K562 (cell line): ENCODE results near the gene KLF4. TPM values are rescaled to one million over a fixed set of nuclear protein-coding genes. Genes with fewer than 3 reads are reported as not detected.

Source experiments
- ATAC-seq: fragments of 200-7000 bp; cut with Tn5 transposase; 3 replicates; pipeline ENCODE4 v1.9.1; 2020; ENCODE audit warnings: moderate library complexity
- BruUV-seq: library from RNA; stranded (reverse); fragments of 400-500 nt; replicated peaks from 2 replicates; lab custom pipeline; 2021; lab: Mats Ljungman, UMichigan
- CTCF ChIA-PET: fragments of 300-600 bp; formaldehyde crosslinking; extraction: SDS; loops from one replicate; lab custom pipeline; 2021; ENCODE audit warnings: low intra/inter-chr PET ratio; lab: Yijun Ruan, JAX
- POLR2A ChIA-PET: fragments of 300-600, 350-650 bp; sonication (Branson Sonifier 250); formaldehyde crosslinking; extraction: SDS; loops from one replicate; lab custom pipeline; 2021; ENCODE audit warnings: antibody characterized with exemption, inconsistent platforms; lab: Yijun Ruan, JAX
- DNase-seq, 4 experiments: peaks; one replicate each; pipeline versions ENCODE4 v3.0.0 to v3.0.0-alpha.2; 2011 to 2018; ENCODE audit warnings: low spot score in 3 of 4, mixed read lengths in 3 of 4; ENCODE audit errors: extremely low read depth in 1 of 4
- FAIRE-seq: peaks from 2 replicates; lab custom pipeline; 2011; peaks lifted over from hg19 to GRCh38; lab: Jason Lieb, UNC
- H2AFZ ChIP-seq: 2 replicates; pipeline ENCODE4 v1.6.0; 2011; ENCODE audit warnings: low read depth, low read length, control low read depth, inconsistent platforms
- H3K27ac ChIP-seq: fragments of 200-600 bp; 3 replicates; pipeline ENCODE4 v1.8.0; 2011; ENCODE audit warnings: low read depth, mild to moderate bottlenecking, control low read depth, inconsistent platforms, low read length, moderate library complexity, mixed read lengths; ENCODE audit errors: extremely low read depth
- H3K27me3 ChIP-seq, 2 experiments: fragments of 300-600 bp in 1 of 2; 2 replicates in 1 of 2; 3 replicates in 1 of 2; pipeline versions ENCODE4 v1.6.0 to v1.8.0; 2011; ENCODE audit warnings: inconsistent platforms in 2 of 2, low read length in 2 of 2, mild to moderate bottlenecking in 1 of 2, mixed read lengths in 1 of 2, moderate library complexity in 1 of 2; ENCODE audit not compliant: control insufficient read depth in 2 of 2, insufficient read depth in 2 of 2
- H3K36me3 ChIP-seq: fragments of 300-600 bp; 3 replicates; pipeline ENCODE4 v1.8.0; 2011; ENCODE audit warnings: mild to moderate bottlenecking, low read length, inconsistent platforms; ENCODE audit not compliant: control insufficient read depth, insufficient read depth
- H3K4me1 ChIP-seq, 2 experiments: fragments of 200-600 bp in 1 of 2; replicated peaks in 1 of 2; 2 replicates in 1 of 2; 3 replicates in 1 of 2; pipeline versions ENCODE4 v1.5.1 to v1.8.0; 2011; ENCODE audit warnings: inconsistent platforms in 2 of 2, low read length in 2 of 2, mild to moderate bottlenecking in 1 of 2, mixed read lengths in 1 of 2, moderate library complexity in 1 of 2; ENCODE audit not compliant: control insufficient read depth in 2 of 2, insufficient read depth in 2 of 2
- H3K4me2 ChIP-seq: 2 replicates; pipeline ENCODE4 v1.6.1; 2011; ENCODE audit warnings: low read length, control low read depth, inconsistent platforms, mixed read lengths; ENCODE audit not compliant: insufficient read depth
- H3K4me3 ChIP-seq: fragments of 200-600 bp; sonication (generic), shearing (Covaris generic); 2 replicates; pipeline ENCODE4 v1.5.1; 2016; ENCODE audit warnings: control low read depth, inconsistent platforms
- H3K79me2 ChIP-seq: fragments of 200-600 bp; 3 replicates; pipeline ENCODE4 v1.8.0; 2011; ENCODE audit warnings: low read length, inconsistent platforms; ENCODE audit not compliant: control insufficient read depth, insufficient read depth
- H3K9ac ChIP-seq, 2 experiments: 2 replicates each; pipeline versions ENCODE4 v1.6.0 to v1.6.1; 2011; ENCODE audit warnings: low read depth in 2 of 2, low read length in 2 of 2, control low read depth in 1 of 2, inconsistent platforms in 1 of 2, mild to moderate bottlenecking in 1 of 2, mixed read lengths in 1 of 2; ENCODE audit not compliant: insufficient read depth in 1 of 2
- H3K9me1 ChIP-seq: one replicate; pipeline ENCODE4 v1.6.0; 2011; ENCODE audit warnings: inconsistent platforms, mild to moderate bottlenecking, low read length, moderate library complexity; ENCODE audit not compliant: control insufficient read depth, insufficient read depth
- H3K9me3 ChIP-seq: replicated peaks from 2 replicates; pipeline ENCODE4 v1.5.1; 2011; ENCODE audit warnings: low read depth, low read length, inconsistent platforms; ENCODE audit not compliant: control insufficient read depth, insufficient read depth
- H4K20me1 ChIP-seq: replicated peaks from 2 replicates; pipeline ENCODE4 v1.6.1; 2011; ENCODE audit warnings: low read length, inconsistent platforms, mixed read lengths; ENCODE audit not compliant: control insufficient read depth, insufficient read depth
- FOSL1 ChIP-seq: fragments of 200-800 bp; sonication (Bioruptor generic); conservative IDR thresholded peaks from 2 replicates; pipeline ENCODE4 v1.6.1; 2016; ENCODE audit warnings: missing genetic modification characterization, missing compliant biosample characterization
- PHF8 ChIP-seq: fragments of 200-600 bp; sonication (generic); IDR thresholded peaks from 2 replicates; pipeline ENCODE4 v1.6.1; 2012; ENCODE audit warnings: mixed run types, mild to moderate bottlenecking, inconsistent platforms, low read length, moderate library complexity, borderline replicate concordance
- TARDBP ChIP-seq: fragments of 450-650 bp; IDR thresholded peaks from 2 replicates; pipeline ENCODE4 v1.6.1; 2016
- WGBS: fragments of 100-300 bp; shearing (Covaris generic); methylation state at CpG from one replicate; pipeline ENCODE4 v1.1.6; 2016; ENCODE audit warnings: low coverage, mixed read lengths; ENCODE audit not compliant: insufficient coverage; ENCODE audit errors: missing lambda C conversion rate; 5-methylcytosine and 5-hydroxymethylcytosine counted together
- in situ Hi-C: fragments of 300-500 bp; cut with MboI; formaldehyde crosslinking; loops from 4 replicates; pipeline ENCODE4 v1.15.0; 2018; ENCODE audit warnings: inconsistent platforms, mixed read lengths
- intact Hi-C: fragments of 100-400 bp; cut with micrococcal nuclease; formaldehyde crosslinking; loops from 2 replicates; pipeline ENCODE4 v1.14.2; 2022
- polyA plus RNA-seq, 8 experiments: library from polyadenylated mRNA; depleted of rRNA in 4 of 8; stranded (reverse) in 5 of 8; unstranded in 3 of 8; fragments of >200 nt; fragmentation: Nextera tagmentation in 2 of 8; fragmentation: Illumina TruSeq in 1 of 8; extraction: Ambion mirVana in 2 of 8; extraction: Trizol in 1 of 8; gene quantifications; 2 replicates each; pipeline versions ENCODE4 v1.2.1 to v1.2.3, GENCODE V29; 2011 to 2014; ENCODE audit warnings: inconsistent platforms in 1 of 8, missing spikeins in 1 of 8
- total RNA-seq, 7 experiments: library from RNA; depleted of rRNA in 6 of 7; stranded (reverse); fragments of >200 nt in 6 of 7; fragmentation: Illumina TruSeq in 2 of 7; extraction: Trizol in 2 of 7; gene quantifications; 2 replicates each; pipeline versions ENCODE4 v1.2.1 to v1.2.3, GENCODE V29; 2011 to 2021; ENCODE audit warnings: low replicate concordance in 1 of 7
- TF ChIP-seq, protein P1 (sequence below): fragments of 250-450 bp; sonication (Bioruptor Pico); IDR thresholded peaks from 2 replicates; pipeline ENCODE4 v1.4.0; 2020; ENCODE audit warnings: borderline replicate concordance
- TF ChIP-seq, protein P2 (sequence below): sonication (generic); formaldehyde crosslinking; IDR thresholded peaks from 2 replicates; pipeline ENCODE4 v1.8.1; 2022; ENCODE audit warnings: missing genetic modification reagents
- TF ChIP-seq, protein P3 (sequence below): fragments of 200-800 bp; sonication (Bioruptor generic); IDR thresholded peaks from 2 replicates; pipeline ENCODE4 v1.6.1; 2016; ENCODE audit warnings: missing genetic modification characterization, missing compliant biosample characterization

KLF4 gene
- total and polyA plus RNA-seq, 9 of the 15 experiments (the other 6 are each of a cell fraction or from before 2014, with no cell fraction given), result 0.04 to 0.95 (median 0.22) TPM

DNA sequence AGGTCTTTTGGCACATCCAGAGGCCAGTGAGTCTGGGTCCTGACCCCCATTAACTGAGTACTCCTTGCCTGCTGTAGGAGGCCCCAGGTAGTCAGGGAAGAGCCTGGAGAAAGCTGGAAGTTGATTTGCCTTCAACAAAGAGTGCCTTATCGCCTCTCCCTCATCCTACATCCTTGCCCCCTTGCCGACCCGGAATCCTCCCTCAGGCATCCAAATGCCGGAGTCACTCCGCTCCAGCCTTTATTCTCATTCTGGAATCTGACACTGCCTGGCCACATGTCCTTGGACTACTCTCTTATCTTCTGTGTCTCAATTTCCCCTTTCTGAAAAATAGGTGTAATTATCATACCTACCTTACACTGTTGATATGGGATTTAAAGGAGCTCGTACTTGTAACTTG is 39.1 kb upstream of the KLF4 start (continued):
- TF ChIP-seq, protein P1, sequence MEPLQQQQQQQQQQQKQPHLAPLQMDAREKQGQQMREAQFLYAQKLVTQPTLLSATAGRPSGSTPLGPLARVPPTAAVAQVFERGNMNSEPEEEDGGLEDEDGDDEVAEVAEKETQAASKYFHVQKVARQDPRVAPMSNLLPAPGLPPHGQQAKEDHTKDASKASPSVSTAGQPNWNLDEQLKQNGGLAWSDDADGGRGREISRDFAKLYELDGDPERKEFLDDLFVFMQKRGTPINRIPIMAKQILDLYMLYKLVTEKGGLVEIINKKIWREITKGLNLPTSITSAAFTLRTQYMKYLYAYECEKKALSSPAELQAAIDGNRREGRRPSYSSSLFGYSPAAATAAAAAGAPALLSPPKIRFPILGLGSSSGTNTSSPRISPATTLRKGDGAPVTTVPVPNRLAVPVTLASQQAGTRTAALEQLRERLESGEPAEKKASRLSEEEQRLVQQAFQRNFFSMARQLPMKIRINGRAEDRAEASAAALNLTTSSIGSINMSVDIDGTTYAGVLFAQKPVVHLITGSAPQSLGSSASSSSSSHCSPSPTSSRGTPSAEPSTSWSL (CRISPR knock-in tag), result no peak
- TF ChIP-seq, protein P2, sequence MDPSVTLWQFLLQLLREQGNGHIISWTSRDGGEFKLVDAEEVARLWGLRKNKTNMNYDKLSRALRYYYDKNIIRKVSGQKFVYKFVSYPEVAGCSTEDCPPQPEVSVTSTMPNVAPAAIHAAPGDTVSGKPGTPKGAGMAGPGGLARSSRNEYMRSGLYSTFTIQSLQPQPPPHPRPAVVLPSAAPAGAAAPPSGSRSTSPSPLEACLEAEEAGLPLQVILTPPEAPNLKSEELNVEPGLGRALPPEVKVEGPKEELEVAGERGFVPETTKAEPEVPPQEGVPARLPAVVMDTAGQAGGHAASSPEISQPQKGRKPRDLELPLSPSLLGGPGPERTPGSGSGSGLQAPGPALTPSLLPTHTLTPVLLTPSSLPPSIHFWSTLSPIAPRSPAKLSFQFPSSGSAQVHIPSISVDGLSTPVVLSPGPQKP (CRISPR knock-in tag), result no peak
- TF ChIP-seq FOSL1 (tag), result no peak

DNA sequence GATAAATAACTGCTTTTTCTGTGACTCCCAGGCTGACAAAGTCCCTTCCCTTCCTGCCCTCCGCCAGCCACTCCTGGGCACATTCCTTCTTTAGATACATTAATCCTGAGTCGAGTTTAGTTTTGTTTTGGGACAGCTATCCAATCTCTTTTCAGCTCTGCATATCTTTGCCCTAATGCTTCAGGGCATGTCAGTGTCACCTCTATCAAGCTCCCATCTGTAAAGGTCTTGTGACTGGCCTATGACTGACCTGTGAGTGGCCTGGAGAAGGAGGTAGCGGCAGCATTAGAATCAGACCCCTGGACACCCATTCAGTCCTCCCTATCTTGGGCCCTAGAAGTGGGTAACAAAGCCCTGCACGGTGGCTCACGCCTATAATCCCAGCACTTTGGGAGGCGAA is 34.0 kb upstream of the KLF4 start:
- no peaks in the 10 kb centered on the region for H3K79me2 ChIP-seq
- in situ Hi-C loops, result no loop called here
- no peak overlapping the region for H3K27ac ChIP-seq
- TF ChIP-seq, protein P3, sequence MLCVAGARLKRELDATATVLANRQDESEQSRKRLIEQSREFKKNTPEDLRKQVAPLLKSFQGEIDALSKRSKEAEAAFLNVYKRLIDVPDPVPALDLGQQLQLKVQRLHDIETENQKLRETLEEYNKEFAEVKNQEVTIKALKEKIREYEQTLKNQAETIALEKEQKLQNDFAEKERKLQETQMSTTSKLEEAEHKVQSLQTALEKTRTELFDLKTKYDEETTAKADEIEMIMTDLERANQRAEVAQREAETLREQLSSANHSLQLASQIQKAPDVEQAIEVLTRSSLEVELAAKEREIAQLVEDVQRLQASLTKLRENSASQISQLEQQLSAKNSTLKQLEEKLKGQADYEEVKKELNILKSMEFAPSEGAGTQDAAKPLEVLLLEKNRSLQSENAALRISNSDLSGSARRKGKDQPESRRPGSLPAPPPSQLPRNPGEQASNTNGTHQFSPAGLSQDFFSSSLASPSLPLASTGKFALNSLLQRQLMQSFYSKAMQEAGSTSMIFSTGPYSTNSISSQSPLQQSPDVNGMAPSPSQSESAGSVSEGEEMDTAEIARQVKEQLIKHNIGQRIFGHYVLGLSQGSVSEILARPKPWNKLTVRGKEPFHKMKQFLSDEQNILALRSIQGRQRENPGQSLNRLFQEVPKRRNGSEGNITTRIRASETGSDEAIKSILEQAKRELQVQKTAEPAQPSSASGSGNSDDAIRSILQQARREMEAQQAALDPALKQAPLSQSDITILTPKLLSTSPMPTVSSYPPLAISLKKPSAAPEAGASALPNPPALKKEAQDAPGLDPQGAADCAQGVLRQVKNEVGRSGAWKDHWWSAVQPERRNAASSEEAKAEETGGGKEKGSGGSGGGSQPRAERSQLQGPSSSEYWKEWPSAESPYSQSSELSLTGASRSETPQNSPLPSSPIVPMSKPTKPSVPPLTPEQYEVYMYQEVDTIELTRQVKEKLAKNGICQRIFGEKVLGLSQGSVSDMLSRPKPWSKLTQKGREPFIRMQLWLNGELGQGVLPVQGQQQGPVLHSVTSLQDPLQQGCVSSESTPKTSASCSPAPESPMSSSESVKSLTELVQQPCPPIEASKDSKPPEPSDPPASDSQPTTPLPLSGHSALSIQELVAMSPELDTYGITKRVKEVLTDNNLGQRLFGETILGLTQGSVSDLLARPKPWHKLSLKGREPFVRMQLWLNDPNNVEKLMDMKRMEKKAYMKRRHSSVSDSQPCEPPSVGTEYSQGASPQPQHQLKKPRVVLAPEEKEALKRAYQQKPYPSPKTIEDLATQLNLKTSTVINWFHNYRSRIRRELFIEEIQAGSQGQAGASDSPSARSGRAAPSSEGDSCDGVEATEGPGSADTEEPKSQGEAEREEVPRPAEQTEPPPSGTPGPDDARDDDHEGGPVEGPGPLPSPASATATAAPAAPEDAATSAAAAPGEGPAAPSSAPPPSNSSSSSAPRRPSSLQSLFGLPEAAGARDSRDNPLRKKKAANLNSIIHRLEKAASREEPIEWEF (CRISPR knock-in tag), result no peak
- TF ChIP-seq TARDBP (no peak), PHF8 (no peak)
- H3K36me3 ChIP-seq, result no peaks in the 10 kb centered on the region
- H4K20me1 ChIP-seq, result no peaks in the 10 kb centered on the region
- ChIA-PET CTCF (no interaction called here), POLR2A (no interaction called here)
- H3K4me1 ChIP-seq, result no peaks in the 10 kb centered on the region
- no peak overlapping the region for H3K4me3 ChIP-seq
- 2% methylated on average over 6 of the region's 6 CpGs for WGBS
- ATAC-seq, result no peak
- H2AFZ ChIP-seq, result no peak overlapping the region
- intact Hi-C loops, result no loop called here
- no TSS peak for BruUV-seq
- no peak for DNase-seq
- no peaks in the 10 kb centered on the region for H3K9me3 ChIP-seq
- no peak overlapping the region for H3K9ac ChIP-seq
- FAIRE-seq, result no peak
- no peaks in the 10 kb centered on the region for H3K9me1 ChIP-seq
- H3K4me2 ChIP-seq, result no peak overlapping the region
- H3K27me3 ChIP-seq, result peaks cover 0 to 14% of the 10 kb centered on the region in 2 experiments; a peak in 2 of 5 replicates
